ENCODE results near the gene ITPKC.

DNA sequence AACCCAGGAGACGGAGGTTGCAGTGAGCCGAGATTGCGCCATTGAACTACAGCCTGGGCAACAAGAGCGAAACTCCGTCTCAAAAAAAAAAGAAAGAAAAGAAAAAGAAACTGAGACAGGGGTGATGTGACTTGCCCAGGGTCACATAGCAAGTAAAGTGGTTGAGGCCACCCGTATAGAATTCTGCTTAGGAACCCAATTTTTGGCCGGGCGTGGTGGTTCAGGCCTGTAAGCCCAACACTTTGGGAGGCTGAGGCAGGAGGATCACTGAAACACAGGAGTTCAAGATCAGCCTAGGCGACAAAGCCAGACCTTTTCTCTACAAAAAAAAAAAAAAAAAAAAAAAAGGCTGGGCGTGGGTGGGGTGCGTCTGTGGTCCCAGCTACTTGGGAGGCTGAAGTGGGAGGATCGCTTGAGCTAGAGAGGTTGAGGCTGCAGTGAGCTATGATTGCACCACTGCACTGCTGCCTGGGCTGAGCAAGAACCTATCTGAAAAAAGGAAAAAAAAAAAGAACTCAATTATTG is 35.4 kb downstream of the ITPKC start:
- no peak for TF ChIP-seq RFX5 (IDR thresholded peaks at IDR 0.05; ENCODE audit: low read depth, low read length)
- TF ChIP-seq POLR2AphosphoS2 (IDR thresholded peaks at IDR 0.05; ENCODE audit: low read length), result no peak
- no peak for TF ChIP-seq SIN3A (IDR thresholded peaks at IDR 0.05; ENCODE audit: borderline replicate concordance in 2 of 2, control insufficient read depth in 1 of 2, low read depth in 2 of 2, low read length in 2 of 2)
- TF ChIP-seq, protein P1, sequence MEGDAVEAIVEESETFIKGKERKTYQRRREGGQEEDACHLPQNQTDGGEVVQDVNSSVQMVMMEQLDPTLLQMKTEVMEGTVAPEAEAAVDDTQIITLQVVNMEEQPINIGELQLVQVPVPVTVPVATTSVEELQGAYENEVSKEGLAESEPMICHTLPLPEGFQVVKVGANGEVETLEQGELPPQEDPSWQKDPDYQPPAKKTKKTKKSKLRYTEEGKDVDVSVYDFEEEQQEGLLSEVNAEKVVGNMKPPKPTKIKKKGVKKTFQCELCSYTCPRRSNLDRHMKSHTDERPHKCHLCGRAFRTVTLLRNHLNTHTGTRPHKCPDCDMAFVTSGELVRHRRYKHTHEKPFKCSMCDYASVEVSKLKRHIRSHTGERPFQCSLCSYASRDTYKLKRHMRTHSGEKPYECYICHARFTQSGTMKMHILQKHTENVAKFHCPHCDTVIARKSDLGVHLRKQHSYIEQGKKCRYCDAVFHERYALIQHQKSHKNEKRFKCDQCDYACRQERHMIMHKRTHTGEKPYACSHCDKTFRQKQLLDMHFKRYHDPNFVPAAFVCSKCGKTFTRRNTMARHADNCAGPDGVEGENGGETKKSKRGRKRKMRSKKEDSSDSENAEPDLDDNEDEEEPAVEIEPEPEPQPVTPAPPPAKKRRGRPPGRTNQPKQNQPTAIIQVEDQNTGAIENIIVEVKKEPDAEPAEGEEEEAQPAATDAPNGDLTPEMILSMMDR (IDR thresholded peaks at IDR 0.05 in 2 of 3, conservative IDR thresholded peaks at IDR 0.05 in 1 of 3; ENCODE audit: insufficient read depth in 2 of 3, low read depth in 1 of 3, low read length in 3 of 3), result no peak
- no peak for TF ChIP-seq TAF1 (IDR thresholded peaks at IDR 0.05; ENCODE audit: control insufficient read depth, extremely low read depth, insufficient read depth, low read length, severe bottlenecking)
- no peak for TF ChIP-seq NUFIP1 (IDR thresholded peaks at IDR 0.05; ENCODE audit: partially characterized antibody)
- TF ChIP-seq POLR2A (conservative IDR thresholded peaks at IDR 0.05), result no peak
- TF ChIP-seq BRCA1 (IDR thresholded peaks at IDR 0.05), result no peak
- no peak for TF ChIP-seq BRCA1 (CRISPR knock-in tag; IDR thresholded peaks at IDR 0.05)
- TF ChIP-seq HDGF (IDR thresholded peaks at IDR 0.05), result no peak
- TF ChIP-seq SIX5 (IDR thresholded peaks at IDR 0.05; ENCODE audit: borderline replicate concordance in 1 of 2, insufficient read depth in 1 of 2, low read depth in 1 of 2, low read length in 2 of 2), result no peak
- no peak for TF ChIP-seq ZKSCAN1 (IDR thresholded peaks at IDR 0.05; ENCODE audit: low read depth, low read length)
- TF ChIP-seq EZH2 (IDR thresholded peaks at IDR 0.05; ENCODE audit: borderline replicate concordance, low read depth, low read length), result no peak
- TF ChIP-seq ZNF239 (CRISPR knock-in tag; IDR thresholded peaks at IDR 0.05), result no peak
- no peak for TF ChIP-seq ELF1 (tag; IDR thresholded peaks at IDR 0.05)
